HS-27A (cell line): ENCODE results near the gene CDC40.

Source experiments
- DNase-seq: peaks from one replicate; pipeline ENCODE4 v3.0.0-alpha.2; 2012; ENCODE audit warnings: low read depth, missing footprints

The CDC40 gene

GRCh38 chr6:110180228-110181008 is at the start of gene CDC40:
CDC40 (plus strand) TSS chr6:110180427; CDS start chr6:110180445, 18 bp downstream.
- no peak for DNase-seq

- DNase-seq, result no peak
These were observed 42.0 kb upstream of the CDC40 start for GRCh38 chr6:110137924-110138887.

- no peak for DNase-seq
These were observed 41.2 kb upstream of the CDC40 start for GRCh38 chr6:110139052-110139451.

GRCh38 chr6:110140650-110141049 is 39.6 kb upstream of the CDC40 start:
- DNase-seq, result peak; percentile 22

- no peak for DNase-seq
These were observed 32.4 kb upstream of the CDC40 start for GRCh38 chr6:110147870-110148269.

- no peak for DNase-seq
These were observed 21.7 kb upstream of the CDC40 start for GRCh38 chr6:110158479-110158878.

GRCh38 chr6:110170081-110170480 is 10.1 kb upstream of the CDC40 start:
- DNase-seq, result no peak

GRCh38 chr6:110173506-110174132 is 6.6 kb upstream of the CDC40 start:
- DNase-seq, result no peak

GRCh38 chr6:110178626-110179405 is 1.4 kb upstream of the CDC40 start:
- peak; percentile 29 for DNase-seq

GRCh38 chr6:110179406-110180227 is 610 bp upstream of the CDC40 start, which contains the start of gene WASF1:
WASF1 (minus strand) TSS chr6:110179670; CDS start chr6:110127601, 52,069 bp downstream.
- peak; percentile 96 for DNase-seq

GRCh38 chr6:110181131-110182030 is 1.2 kb downstream of the CDC40 start:
- DNase-seq, result no peak

GRCh38 chr6:110183292-110183885 is 3.2 kb downstream of the CDC40 start:
- DNase-seq, result no peak

- DNase-seq, result no peak
These were observed 5.7 kb downstream of the CDC40 start for GRCh38 chr6:110185879-110186278.

GRCh38 chr6:110188791-110189190 is 8.6 kb downstream of the CDC40 start:
- no peak for DNase-seq

- DNase-seq, result no peak
These were observed 10.5 kb downstream of the CDC40 start for GRCh38 chr6:110190726-110191125.

- no peak for DNase-seq
These were observed 11.2 kb downstream of the CDC40 start for GRCh38 chr6:110191477-110191876.

GRCh38 chr6:110195639-110196038 is 15.4 kb downstream of the CDC40 start:
- no peak for DNase-seq

GRCh38 chr6:110196874-110197273 is 16.6 kb downstream of the CDC40 start:
- no peak for DNase-seq

- no peak for DNase-seq
These were observed 18.3 kb downstream of the CDC40 start for GRCh38 chr6:110198561-110198960.
